NOMO-1 treated with DMSO at 0.1 percent for 48 hours (cell line): ENCODE measurements around the gene RGS2.

Source experiments
- DNase-seq: peaks from one replicate; lab custom pipeline; 2025; ENCODE audit not compliant: unreplicated experiment; lab: John Stamatoyannopoulos, UW

The RGS2 gene

DNA sequence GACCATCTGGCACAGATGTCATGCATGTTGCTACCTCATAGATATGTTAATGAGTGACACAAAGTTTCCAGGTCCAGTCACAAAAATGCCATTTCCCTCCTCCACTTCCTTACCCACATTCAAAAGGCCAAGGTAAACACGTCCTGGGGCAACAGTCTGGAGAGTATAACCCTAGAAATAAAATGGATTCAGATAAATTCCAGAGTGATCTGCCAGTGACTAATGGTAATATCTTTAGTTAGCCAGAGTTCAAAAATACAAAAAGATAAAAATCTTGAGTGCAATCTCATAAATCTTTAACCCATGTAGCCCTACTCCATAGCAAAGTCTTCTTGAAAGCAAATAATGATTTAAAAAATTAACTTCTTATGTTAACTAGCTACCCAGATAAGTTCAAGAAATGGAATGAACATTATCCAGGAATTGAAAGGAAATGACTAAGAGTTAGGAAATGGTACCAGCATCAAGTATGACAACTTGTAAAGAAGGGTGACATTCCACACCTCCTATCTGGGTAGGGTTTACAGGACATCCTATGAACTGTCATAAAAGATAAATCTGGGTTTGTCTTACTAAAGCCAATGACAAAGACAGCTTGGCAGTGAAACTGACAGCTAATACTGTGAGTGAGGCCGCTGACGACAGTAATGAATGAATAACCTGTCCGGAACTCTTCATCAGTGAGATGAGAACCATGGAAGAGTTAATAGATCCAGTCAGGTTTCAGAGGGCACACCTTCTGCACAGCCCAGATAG is 18.1 kb downstream of the RGS2 start:
- no peak for DNase-seq

DNA sequence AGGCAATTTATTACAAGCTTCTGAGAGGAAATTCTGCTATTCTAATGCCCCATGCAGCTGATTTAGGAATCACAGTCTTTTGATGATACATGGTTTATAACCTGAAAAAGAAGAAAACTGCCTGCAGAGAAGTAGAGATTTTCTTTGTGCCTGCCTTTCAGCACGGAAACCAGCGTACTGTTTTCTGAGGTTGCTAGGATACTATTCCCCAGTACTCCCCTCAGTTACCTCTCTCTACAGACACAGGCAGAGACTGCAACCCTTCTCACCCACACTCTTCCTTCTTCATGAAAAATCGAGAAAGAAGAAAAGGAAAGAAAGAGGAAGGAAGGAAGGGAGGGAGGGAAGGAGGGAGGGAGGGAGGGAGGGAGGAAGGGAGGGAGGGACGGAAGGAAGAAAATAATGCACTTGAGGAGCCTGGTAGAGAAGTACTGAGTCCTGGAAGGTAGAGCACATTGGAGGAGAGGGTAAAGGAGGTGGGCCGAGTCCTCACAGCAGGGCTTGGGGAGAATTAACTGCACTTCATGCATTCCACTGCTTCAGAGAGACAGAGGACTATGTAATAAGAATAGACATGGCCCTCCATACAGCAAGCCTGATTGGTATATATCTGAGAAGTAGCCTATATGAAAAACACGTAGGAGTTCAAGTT is 21.9 kb downstream of the RGS2 start:
- no peak for DNase-seq

DNA sequence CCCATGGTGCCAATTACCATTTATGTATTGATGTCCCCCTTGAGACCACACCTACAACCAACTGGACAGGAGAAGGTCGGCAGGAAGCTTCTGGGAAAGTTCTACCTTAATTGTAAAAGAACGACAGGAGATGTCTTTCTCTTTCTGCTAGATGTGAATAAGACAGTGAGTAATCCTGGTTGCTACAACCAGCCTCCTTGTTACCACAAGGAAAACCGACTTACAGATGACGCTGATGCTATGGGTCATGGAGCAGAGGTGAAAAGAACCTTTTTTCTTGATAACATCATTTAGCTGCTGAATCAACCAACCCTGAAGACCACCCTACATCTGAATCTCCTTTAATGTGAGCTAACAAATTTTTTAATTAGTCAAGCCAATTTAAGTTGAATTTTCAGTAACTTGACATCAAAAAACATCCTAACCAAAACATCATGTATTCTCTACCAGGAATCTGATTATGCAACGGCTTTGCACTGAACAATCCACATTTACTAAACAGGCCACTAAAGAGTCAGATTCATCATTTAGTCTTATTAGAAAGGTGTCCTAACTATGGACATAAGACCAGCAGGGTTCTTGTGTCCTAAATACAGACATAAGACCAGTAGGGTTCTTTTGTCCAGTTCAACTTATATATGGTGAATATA is 23.0 kb downstream of the RGS2 start:
- no peak for DNase-seq

DNA sequence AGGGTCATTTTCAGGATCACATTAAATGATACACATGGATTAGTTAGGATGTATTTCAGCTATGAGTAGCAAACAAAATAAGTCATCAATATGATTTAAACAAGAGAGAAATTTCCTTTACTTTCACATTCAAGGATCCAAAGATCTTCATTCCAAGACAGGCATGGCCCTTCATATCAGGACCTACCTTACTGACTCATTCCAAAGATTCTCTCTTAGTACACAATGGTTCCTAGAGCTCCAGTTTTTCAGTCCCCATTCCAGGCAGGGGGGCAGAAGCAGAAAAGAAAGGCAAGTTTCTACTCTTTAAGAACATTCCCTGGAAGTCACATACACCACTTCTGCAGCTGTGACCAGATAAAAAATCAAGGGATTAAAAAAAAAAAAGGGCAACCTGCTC is 23.7 kb downstream of the RGS2 start:
- DNase-seq = no peak

DNA sequence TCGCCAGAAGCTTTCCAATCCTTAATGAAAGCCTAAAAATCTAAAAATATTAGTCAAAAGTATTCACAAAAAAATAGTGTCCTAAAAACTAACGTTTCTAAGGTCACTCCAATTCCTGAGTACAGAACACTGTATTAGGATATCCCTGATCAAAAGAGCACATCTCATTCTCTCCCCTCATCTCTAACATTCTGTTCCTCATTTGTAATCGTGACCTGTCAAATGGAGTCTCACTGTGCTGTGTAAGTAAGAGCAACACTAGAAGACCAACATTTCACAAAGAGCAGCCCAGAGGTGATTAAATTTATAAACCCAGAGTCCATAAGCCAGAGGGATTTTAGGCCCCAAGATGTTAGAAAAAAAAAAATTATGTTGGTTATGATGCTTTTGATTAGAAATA is 26.3 kb downstream of the RGS2 start:
- no peak for DNase-seq

DNA sequence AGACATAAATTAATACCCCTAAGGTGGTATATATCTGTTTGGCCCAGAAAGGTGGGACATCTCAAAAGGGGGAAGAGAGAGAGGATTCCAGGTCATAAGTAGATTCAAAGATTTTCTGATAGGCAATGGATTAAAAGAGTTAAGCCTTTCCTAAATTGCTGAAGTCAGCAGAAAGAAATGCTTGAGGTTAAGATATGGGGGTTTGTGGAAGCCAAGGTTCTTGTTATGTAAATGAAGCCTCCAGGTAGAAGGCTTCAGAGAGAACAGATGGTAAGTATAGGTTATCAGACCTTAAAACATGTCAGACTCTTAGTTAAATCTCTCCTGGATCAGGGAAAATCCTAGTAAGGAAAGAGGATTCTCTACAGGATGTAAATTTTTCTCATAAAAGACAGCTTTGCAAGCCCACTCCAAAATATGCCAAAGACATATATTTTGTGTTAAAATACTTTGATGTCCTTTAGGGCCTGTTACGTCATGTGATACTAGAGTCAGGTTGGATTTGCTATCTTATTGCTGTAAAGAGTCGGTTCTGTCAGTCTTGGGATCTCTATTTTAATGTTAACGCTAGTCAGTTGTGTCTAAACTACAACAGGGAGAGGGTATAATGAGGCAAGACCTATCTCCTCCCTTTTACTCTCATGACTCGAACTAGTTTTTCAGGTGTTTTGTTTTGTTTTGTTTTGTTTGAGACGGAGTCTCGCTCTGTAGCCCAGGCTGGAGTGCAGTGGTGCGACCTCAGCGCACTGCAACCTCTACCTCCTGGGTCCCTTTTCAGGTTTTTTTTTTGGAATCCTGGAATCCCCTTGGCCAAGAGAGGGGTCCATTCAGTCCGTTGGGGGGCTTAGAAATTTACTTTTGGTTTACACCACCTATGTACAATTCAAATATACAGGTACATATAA is 30.6 kb downstream of the RGS2 start:
- no peak for DNase-seq

DNA sequence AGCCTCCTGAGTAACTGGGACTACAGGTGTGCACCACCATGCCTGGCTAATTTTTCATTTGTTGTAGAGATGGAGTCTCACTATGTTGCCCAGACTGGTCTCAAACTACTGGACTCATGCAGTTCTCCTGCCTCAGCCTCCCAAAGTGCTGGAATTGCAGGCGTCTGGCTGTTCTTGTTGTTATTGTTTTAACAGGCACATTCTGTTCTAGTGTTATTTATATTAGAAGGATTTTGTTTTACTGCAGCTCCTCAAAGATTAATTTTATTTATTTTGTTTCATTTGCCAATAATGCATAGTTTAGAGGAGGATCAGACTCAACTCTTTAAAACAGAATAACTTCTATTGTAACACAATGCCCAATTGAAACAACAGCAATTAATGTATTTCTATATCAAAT is 35.5 kb downstream of the RGS2 start:
- DNase-seq = no peak

DNA sequence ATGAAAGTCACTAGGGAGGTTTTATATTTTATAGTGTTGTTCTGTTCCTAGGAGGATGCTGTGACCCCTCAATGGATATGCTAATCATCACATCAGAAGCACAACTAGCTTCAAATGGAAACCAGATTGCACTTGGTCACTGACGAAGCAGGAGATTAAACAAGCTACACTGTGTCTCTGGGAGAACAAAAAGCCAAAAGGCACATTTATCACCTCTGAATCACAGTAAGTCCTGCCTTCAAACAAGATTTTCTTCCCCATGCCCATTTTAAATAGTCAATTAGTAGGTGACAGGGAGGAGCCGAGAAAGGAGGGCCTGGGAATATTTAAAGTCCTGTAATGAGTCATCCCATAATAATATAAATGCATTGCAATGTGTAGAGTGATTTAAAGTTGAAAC is 38.1 kb downstream of the RGS2 start:
- no peak for DNase-seq

DNA sequence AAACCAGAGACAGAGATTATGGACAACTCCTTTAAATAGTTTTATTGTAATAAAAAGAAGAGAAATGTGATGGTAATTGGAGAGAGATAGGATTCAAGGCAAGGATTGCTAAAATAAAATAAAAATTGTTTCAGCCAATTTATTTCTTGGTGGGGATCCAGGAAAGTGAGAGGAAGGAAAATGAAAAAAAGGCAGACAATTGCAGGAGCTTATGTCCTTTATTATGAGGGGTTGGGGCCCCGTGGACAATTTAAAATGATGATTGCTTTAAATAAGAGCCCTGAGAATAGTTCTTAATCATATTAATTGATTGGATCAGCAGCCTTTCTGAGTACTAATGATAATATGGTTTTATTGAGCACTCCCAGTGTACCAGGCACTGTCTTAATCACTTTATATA is 40.2 kb downstream of the RGS2 start:
- no peak for DNase-seq

DNA sequence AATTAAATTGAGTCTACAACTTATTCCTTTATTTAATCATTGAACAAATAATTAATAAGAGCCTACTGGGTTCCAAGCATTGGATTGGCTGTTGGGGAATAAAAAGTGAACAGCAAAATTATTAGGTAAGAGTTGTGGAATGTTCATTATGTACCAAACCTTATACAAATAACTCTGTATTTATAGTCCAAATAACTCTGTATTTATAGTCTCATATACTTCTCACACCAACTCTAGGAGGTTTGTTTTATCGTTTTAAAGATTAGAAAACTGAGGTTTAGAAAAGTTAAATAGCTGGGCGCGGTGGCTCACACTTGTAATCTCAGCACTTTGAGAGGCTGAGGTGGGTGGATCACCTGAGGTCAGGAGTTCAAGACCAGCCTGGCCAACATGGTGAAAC is 40.6 kb downstream of the RGS2 start:
- DNase-seq = no peak

DNA sequence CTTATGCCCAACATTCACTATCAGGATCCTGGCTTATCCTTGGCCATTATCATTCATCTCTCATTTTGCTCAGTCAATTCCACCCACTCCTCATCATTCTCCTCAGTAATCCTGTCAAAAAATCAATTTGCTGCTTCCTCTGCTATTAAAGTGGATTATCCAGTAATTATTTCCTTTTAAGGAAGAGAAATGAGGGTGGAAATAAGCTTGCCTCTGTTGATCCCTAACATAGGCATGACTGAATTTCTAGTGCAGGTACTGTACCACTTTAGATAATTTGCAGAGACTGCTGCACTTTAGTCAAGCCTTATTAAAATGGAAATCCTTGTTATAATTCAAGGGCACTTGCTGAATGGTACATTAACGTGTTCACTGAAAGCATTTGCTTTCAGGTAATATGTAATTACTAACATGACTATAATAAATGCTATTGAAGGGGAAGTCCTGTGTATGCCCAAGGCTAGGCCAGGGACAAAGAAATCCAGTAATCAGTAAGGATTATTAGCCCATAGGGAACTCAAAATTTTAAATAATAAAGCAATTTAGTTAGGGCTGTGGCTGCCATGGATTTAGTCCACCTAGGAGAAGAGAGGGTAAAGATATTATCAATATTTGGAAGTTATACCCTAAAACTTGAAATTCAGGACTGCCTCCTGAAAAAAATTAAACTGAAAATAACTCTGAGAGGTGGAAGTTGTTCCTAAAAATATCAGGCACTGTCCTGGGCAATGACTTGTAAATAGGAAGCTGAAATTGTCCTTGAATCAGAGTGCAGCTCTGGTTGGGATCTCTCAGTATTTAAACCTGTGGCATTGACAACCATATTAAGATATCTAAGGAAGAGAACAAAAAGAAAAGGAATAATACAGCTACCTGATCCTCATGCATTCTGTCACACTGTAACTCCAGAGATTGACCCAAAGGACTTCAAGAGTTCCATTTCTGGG is 43.4 kb downstream of the RGS2 start:
- DNase-seq = no peak

DNA sequence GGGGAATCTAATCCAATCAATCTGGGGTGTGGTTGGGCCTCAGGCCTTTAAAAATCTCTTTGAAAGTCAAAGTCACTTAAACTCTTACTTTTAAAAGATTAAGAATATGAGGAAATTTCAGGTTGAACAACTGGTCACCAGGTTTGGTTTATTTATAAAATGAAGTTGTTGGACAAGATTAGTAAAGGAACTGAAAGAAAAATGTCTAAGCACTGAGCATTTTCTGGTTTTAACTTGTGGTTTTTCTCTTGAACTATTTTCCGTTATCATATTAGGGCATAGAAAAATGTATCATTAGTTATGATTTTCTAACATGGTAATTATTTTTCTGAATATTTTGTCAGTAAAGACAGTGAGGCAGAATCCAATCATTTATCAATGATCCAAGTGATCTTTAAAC is 49.6 kb downstream of the RGS2 start:
- no peak for DNase-seq

DNA sequence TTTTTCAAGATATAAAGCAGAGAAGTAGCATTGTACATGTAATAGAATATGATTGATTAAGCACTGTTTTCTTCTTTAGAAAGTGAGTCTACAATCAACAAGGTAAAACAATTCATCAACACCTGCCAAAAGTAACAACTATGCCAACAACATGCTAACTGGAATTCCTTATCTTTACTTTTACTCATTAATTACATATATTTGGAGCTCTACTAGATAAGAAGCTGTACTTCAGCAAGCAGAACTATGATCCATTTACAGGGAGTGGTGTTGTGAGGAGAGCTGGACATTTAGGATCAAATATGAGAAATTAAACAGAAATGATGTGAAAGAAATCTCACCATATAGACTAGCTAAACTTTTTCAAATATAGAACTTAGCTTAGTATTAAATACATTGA is 51.0 kb downstream of the RGS2 start:
- DNase-seq = no peak

DNA sequence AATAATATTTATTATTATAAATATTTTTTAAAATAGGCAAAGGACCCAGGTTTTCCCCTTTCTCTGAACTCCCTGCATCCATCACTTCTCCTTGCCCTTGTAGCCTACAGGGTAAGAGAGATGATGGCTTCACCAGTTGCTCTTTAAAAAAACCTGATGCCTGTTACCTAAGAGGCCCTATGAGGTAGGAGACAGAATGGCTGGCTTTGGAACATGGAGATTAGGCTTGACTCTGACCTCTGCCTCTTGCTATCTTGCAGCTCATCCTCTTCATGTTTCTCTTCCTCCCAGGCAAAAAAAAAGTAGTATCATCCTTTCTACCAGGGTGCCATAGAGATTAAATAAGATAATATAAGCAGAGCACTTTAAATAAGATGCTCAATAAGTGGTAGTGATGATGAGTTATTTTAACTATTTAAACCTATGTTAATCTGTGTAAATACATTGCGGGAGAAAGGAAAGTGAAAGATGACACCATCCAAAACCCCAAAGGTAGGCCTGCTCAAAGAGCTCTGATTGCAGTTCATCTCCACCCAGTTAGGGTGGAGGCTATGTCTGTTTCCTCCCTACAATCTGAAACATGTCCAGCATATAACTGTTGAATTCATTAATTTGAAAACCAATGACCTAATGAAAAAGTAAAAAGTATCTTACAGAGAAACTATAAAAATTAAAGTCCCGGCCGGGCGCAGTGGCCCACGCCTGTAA is 51.8 kb downstream of the RGS2 start:
- no peak for DNase-seq

DNA sequence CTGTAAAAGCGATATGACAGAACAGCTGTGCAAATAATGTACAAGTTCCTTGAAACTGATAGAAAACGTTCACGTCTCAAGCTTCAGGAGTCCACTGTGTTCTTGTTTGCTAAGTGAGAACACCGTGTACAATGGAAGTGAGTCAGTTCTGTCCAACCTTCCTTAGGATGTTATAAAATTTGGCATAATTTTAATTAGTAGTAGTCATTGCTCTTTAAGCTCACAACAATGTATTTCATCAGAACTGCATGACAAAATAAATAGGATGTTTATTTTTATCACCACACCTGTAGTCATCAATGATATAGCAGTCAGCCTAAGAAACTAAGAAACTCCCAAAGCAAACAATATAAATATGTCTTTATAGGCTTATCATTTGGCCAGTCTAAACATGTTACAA is 53.0 kb downstream of the RGS2 start:
- DNase-seq = no peak
